Raji (cell line): Measurements from ENCODE around the gene PLRG1.

ENCODE experiments used
- POLR2A ChIP-seq: IDR thresholded peaks from 2 replicates; pipeline ENCODE4 v1.6.1; 2011; ENCODE audit warnings: low read depth, low read length, control low read depth; ENCODE audit not compliant: insufficient read depth

PLRG1 gene

GRCh38 chr4:154582723-154583122, 32.5 kb upstream of the PLRG1 start:
- no peak for TF ChIP-seq POLR2A

GRCh38 chr4:154579927-154580326, 29.7 kb upstream of the PLRG1 start:
- TF ChIP-seq POLR2A = no peak

- TF ChIP-seq POLR2A = no peak
These were observed 28.7 kb upstream of the PLRG1 start for GRCh38 chr4:154578919-154579318.

GRCh38 chr4:154577324-154577723, 27.1 kb upstream of the PLRG1 start:
- no peak for TF ChIP-seq POLR2A

GRCh38 chr4:154574311-154574710, 24.1 kb upstream of the PLRG1 start:
- TF ChIP-seq POLR2A = no peak

- no peak for TF ChIP-seq POLR2A
These were observed 23.1 kb upstream of the PLRG1 start for GRCh38 chr4:154573190-154573870.

GRCh38 chr4:154569584-154569983, 19.4 kb upstream of the PLRG1 start:
- TF ChIP-seq POLR2A = no peak

- TF ChIP-seq POLR2A = no peak
These were observed 18.8 kb upstream of the PLRG1 start for GRCh38 chr4:154569028-154569427.

GRCh38 chr4:154566639-154567204, 16.5 kb upstream of the PLRG1 start:
- TF ChIP-seq POLR2A = no peak

- TF ChIP-seq POLR2A = no peak
These were observed 15.5 kb upstream of the PLRG1 start for GRCh38 chr4:154565704-154566103.

GRCh38 chr4:154564311-154564710, 14.1 kb upstream of the PLRG1 start:
- TF ChIP-seq POLR2A = no peak

GRCh38 chr4:154562697-154563254, 12.6 kb upstream of the PLRG1 start, which contains the start of gene FGB:
Gene FGB, plus strand, starts transcription at chr4:154563011. Its CDS starts 8 bp downstream, at chr4:154563019.
- no peak for TF ChIP-seq POLR2A

- TF ChIP-seq POLR2A = no peak
These were observed 10.6 kb upstream of the PLRG1 start for GRCh38 chr4:154560824-154561231.

- TF ChIP-seq POLR2A = no peak
These were observed 10.2 kb upstream of the PLRG1 start for GRCh38 chr4:154560419-154560801.

GRCh38 chr4:154559494-154560418, 9.6 kb upstream of the PLRG1 start:
- no peak for TF ChIP-seq POLR2A

GRCh38 chr4:154559141-154559493, 8.9 kb upstream of the PLRG1 start:
- no peak for TF ChIP-seq POLR2A
